WI38 (cell line): ENCODE data around the gene EEF1AKMT2.

Experiments
- H3K4me3 ChIP-seq: 2 replicates; pipeline ENCODE4 v1.5.1; 2011; ENCODE audit warnings: low read depth, mild to moderate bottlenecking, control low read depth, low read length
- TF ChIP-seq, protein P1 (sequence below): IDR thresholded peaks from 2 replicates; pipeline ENCODE4 v1.5.1; 2012; ENCODE audit warnings: low read depth, mild to moderate bottlenecking, control low read depth, low read length

Gene EEF1AKMT2

GRCh38 chr10:124724279-124725027 lies 67.2 kb downstream of the EEF1AKMT2 start:
- TF ChIP-seq, protein P1, sequence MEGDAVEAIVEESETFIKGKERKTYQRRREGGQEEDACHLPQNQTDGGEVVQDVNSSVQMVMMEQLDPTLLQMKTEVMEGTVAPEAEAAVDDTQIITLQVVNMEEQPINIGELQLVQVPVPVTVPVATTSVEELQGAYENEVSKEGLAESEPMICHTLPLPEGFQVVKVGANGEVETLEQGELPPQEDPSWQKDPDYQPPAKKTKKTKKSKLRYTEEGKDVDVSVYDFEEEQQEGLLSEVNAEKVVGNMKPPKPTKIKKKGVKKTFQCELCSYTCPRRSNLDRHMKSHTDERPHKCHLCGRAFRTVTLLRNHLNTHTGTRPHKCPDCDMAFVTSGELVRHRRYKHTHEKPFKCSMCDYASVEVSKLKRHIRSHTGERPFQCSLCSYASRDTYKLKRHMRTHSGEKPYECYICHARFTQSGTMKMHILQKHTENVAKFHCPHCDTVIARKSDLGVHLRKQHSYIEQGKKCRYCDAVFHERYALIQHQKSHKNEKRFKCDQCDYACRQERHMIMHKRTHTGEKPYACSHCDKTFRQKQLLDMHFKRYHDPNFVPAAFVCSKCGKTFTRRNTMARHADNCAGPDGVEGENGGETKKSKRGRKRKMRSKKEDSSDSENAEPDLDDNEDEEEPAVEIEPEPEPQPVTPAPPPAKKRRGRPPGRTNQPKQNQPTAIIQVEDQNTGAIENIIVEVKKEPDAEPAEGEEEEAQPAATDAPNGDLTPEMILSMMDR, result no peak

DNA sequence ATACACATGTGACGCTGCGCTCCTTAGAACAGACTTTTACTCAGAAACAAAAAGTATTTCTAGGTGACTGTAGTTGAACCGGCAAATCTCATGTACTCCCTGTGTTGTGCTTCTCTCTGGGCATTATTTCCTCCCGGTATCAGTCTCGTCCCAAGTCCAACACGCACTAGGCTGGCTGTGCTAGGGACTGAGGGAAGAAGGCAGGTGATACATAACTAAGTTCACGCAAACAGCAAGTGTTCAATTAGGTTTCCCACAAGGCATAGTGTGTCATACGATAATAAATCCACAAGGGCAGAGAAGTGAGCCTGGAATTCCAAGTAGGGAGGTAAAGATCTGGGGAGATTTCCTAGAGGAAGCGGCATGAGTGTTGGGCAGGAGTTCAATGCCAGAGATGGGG lies 67.9 kb downstream of the EEF1AKMT2 start:
- no peak overlapping the region for H3K4me3 ChIP-seq

More at GRCh38 chr10:124724279-124725027, 67.2 kb downstream of the EEF1AKMT2 start:
- no peak overlapping the region for H3K4me3 ChIP-seq

GRCh38 chr10:124722798-124723783 lies 68.6 kb downstream of the EEF1AKMT2 start:
- TF ChIP-seq, protein P1, result no peak
- H3K4me3 ChIP-seq, result no peak overlapping the region

More for the DNA sequence above, 67.9 kb downstream of the EEF1AKMT2 start:
- TF ChIP-seq, protein P1, result no peak

DNA sequence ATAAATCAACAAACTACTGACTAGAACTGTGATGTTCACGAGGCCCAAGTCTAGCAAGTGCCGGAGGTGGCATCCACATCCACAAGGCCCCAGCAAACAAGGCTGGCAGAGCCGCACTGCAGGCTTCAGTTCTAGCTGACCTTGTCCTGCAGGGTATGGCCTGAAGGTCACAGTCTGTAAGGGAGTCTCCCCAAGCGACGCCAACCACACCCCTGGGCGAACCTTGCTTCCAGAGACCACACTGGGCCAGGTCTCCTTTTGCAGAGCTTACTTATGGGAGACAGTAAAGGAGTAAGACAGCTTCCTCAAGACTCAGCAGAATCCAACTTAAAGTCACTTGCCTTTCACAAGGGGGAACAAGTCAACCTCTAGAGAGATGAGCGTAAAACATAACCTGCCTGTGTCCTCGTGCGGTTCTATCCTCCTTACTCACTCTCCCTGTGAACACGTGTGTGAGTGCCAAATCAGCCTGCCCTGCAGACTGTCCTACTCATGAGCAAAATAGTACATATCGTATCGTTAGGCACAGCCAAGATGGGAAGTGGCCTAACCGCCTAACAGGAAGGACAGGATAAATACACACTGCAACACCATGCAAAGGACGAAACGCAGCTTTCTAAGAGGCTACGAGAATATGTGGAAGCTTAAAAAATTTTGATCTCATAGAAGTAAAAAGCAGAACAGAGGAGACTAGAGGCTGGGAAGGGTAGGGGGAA lies 70.2 kb downstream of the EEF1AKMT2 start:
- TF ChIP-seq, protein P1, result no peak
- H3K4me3 ChIP-seq, result no peak overlapping the region

- H3K4me3 ChIP-seq, result no peak overlapping the region
- TF ChIP-seq, protein P1, result peak; percentile 50
Observed at GRCh38 chr10:124719213-124719851, 72.4 kb downstream of the EEF1AKMT2 start.

DNA sequence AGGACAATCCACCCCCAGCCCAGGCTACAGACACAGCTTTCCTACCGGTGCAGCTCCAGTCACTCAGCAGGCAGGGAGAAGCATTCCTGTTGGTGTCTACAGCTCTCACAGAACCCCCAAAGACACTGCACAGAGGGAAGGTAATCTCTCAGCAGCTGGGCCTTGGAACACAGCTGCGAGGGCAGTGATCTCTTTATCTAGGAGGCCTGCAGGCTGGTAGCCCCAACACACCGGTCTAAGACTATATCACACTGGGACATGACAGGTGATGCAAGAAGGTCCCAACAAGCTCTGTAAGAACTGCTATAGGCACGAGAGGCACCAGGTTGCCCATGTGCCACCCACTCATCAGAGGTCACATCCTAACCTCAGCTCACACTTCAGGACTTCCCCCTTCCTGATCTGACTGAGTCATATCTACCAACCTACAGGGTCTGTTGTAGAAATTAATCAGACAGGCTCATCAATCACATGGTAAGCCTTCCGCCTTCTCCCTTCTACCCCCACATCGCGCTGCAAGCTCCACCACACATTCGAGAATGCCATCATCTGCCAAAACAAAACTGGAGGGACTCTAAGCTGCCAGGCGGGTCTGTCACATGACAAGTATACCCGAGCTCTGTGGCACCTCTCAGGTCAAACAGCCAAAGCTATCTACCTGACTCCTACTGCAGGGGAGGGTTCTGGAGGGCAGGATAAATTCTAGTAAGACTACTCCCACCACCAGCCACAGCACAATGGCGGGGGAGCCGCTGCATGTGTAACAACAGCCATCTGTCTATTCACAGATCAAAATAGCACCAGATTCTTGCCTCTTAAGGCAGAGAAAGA lies 73.6 kb downstream of the EEF1AKMT2 start:
- TF ChIP-seq, protein P1, result no peak

More for the DNA sequence above, 73.6 kb downstream of the EEF1AKMT2 start:
- no peak overlapping the region for H3K4me3 ChIP-seq
